NT2/D1 (cell line): Measurements from ENCODE around the gene PHLPP1.

Source experiments
- SUZ12 ChIP-seq: IDR thresholded peaks from 2 replicates; pipeline ENCODE4 v1.6.1; 2011; ENCODE audit not compliant: insufficient read length, insufficient read depth; ENCODE audit errors: extremely low read depth
- YY1 ChIP-seq: IDR thresholded peaks from 2 replicates; pipeline ENCODE4 v1.6.1; 2011; ENCODE audit not compliant: insufficient read length, insufficient read depth
- ZNF274 ChIP-seq: IDR thresholded peaks from 2 replicates; pipeline ENCODE4 v1.6.1; 2011; ENCODE audit warnings: mild to moderate bottlenecking, low read depth, low read length

- TF ChIP-seq ZNF274 (no peak), SUZ12 (no peak), YY1 (no peak)
Observed at GRCh38 chr18:62672600-62672999, 42.7 kb upstream of the PHLPP1 start.
